HepG2 (cell line): ENCODE measurements around the gene PCNA. TPM values are rescaled to one million over a fixed set of nuclear protein-coding genes. Genes with fewer than 3 reads are reported as not detected.

Experiments
- ADNP ChIP-seq: sonication (generic); formaldehyde crosslinking; IDR thresholded peaks from 2 replicates; pipeline ENCODE4 v1.4.0; 2020; ENCODE audit warnings: missing genetic modification reagents
- PATZ1 ChIP-seq: sonication (generic); formaldehyde crosslinking; IDR thresholded peaks from 2 replicates; pipeline ENCODE4 v1.4.0; 2020; ENCODE audit warnings: missing genetic modification reagents
- PAWR ChIP-seq: sonication (generic); formaldehyde crosslinking; IDR thresholded peaks from 2 replicates; pipeline ENCODE4 v1.4.0; 2020; ENCODE audit warnings: missing genetic modification reagents, mild to moderate bottlenecking, borderline replicate concordance
- PHB2 ChIP-seq: fragments of 450-650 bp; IDR thresholded peaks from 2 replicates; pipeline ENCODE4 v1.6.1; 2018; ENCODE audit not compliant: partially characterized antibody
- POLR2AphosphoS5 ChIP-seq: IDR thresholded peaks from 2 replicates; pipeline ENCODE4 v1.6.1; 2012; ENCODE audit warnings: low read depth, low read length
- SALL2 ChIP-seq: sonication (generic); formaldehyde crosslinking; IDR thresholded peaks from 2 replicates; pipeline ENCODE4 v1.8.1; 2023; ENCODE audit warnings: mild to moderate bottlenecking, missing genetic modification reagents, inconsistent platforms
- THAP9 ChIP-seq: sonication (generic); formaldehyde crosslinking; IDR thresholded peaks from 2 replicates; pipeline ENCODE4; 2020; ENCODE audit warnings: missing genetic modification reagents, mild to moderate bottlenecking, borderline replicate concordance
- TMF1 ChIP-seq: sonication (generic); formaldehyde crosslinking; IDR thresholded peaks from 2 replicates; pipeline ENCODE4 v1.8.1; 2022; ENCODE audit warnings: low read depth, missing genetic modification reagents
- ZBTB20 ChIP-seq: sonication (generic); formaldehyde crosslinking; IDR thresholded peaks from 2 replicates; pipeline ENCODE4 v1.8.1; 2023; ENCODE audit warnings: missing genetic modification reagents, low read depth, mild to moderate bottlenecking, borderline replicate concordance
- ZNF256 ChIP-seq: sonication (generic); formaldehyde crosslinking; conservative IDR thresholded peaks from 2 replicates; pipeline ENCODE4 v1.4.0; 2020; ENCODE audit warnings: missing genetic modification reagents
- ZNF468 ChIP-seq: sonication (generic); formaldehyde crosslinking; IDR thresholded peaks from 2 replicates; pipeline ENCODE4 v1.8.0; 2022; ENCODE audit warnings: mild to moderate bottlenecking, moderate library complexity, missing genetic modification reagents
- ZNF775 ChIP-seq: sonication (generic); formaldehyde crosslinking; IDR thresholded peaks from 2 replicates; pipeline ENCODE4 v1.4.0; 2020; ENCODE audit warnings: missing genetic modification reagents, mild to moderate bottlenecking, moderate library complexity, borderline replicate concordance
- ZNF883 ChIP-seq: sonication (generic); formaldehyde crosslinking; IDR thresholded peaks from 2 replicates; pipeline ENCODE4 v1.5.1; 2020; ENCODE audit warnings: mild to moderate bottlenecking, missing genetic modification reagents; ENCODE audit errors: not compliant biosample characterization
- polyA plus RNA-seq, 8 experiments: library from polyadenylated mRNA; depleted of rRNA in 3 of 8; stranded (reverse) in 7 of 8; unstranded in 1 of 8; fragments of >200 nt; fragmentation: Illumina TruSeq in 4 of 8; extraction: Trizol in 4 of 8; gene quantifications; 2 replicates each; pipeline versions ENCODE4 v1.2.1 to v1.2.3, GENCODE V29; 2011 to 2016; ENCODE audit warnings: low read depth in 4 of 8, missing spikeins in 1 of 8, mixed read lengths in 1 of 8; ENCODE audit not compliant: insufficient read depth in 1 of 8
- total RNA-seq, 5 experiments: library from RNA; depleted of rRNA; stranded (reverse); fragments of >200 nt; fragmentation: Illumina TruSeq; extraction: Trizol; gene quantifications; 2 replicates each; pipeline ENCODE4 v1.2.3, GENCODE V29; 2016; ENCODE audit warnings: low read depth in 1 of 5
- TF ChIP-seq, protein P1 (sequence below): sonication (generic); formaldehyde crosslinking; IDR thresholded peaks from one replicate; pipeline ENCODE4 v1.5.1; 2020; ENCODE audit warnings: mild to moderate bottlenecking, missing genetic modification reagents; ENCODE audit errors: not compliant biosample characterization
- TF ChIP-seq, protein P2 (sequence below): sonication (generic); formaldehyde crosslinking; IDR thresholded peaks from 2 replicates; pipeline ENCODE4 v1.4.0; 2020; ENCODE audit warnings: mild to moderate bottlenecking, missing genetic modification reagents

Gene PCNA
- total and polyA plus RNA-seq, 2 of the 13 experiments (the other 11 are each of a cell fraction or from before 2014, with no cell fraction given), result 229 to 655 TPM

GRCh38 chr20:5127859-5128424 lies 8.2 kb upstream of the PCNA start (continued):
- TF ChIP-seq, protein P1, sequence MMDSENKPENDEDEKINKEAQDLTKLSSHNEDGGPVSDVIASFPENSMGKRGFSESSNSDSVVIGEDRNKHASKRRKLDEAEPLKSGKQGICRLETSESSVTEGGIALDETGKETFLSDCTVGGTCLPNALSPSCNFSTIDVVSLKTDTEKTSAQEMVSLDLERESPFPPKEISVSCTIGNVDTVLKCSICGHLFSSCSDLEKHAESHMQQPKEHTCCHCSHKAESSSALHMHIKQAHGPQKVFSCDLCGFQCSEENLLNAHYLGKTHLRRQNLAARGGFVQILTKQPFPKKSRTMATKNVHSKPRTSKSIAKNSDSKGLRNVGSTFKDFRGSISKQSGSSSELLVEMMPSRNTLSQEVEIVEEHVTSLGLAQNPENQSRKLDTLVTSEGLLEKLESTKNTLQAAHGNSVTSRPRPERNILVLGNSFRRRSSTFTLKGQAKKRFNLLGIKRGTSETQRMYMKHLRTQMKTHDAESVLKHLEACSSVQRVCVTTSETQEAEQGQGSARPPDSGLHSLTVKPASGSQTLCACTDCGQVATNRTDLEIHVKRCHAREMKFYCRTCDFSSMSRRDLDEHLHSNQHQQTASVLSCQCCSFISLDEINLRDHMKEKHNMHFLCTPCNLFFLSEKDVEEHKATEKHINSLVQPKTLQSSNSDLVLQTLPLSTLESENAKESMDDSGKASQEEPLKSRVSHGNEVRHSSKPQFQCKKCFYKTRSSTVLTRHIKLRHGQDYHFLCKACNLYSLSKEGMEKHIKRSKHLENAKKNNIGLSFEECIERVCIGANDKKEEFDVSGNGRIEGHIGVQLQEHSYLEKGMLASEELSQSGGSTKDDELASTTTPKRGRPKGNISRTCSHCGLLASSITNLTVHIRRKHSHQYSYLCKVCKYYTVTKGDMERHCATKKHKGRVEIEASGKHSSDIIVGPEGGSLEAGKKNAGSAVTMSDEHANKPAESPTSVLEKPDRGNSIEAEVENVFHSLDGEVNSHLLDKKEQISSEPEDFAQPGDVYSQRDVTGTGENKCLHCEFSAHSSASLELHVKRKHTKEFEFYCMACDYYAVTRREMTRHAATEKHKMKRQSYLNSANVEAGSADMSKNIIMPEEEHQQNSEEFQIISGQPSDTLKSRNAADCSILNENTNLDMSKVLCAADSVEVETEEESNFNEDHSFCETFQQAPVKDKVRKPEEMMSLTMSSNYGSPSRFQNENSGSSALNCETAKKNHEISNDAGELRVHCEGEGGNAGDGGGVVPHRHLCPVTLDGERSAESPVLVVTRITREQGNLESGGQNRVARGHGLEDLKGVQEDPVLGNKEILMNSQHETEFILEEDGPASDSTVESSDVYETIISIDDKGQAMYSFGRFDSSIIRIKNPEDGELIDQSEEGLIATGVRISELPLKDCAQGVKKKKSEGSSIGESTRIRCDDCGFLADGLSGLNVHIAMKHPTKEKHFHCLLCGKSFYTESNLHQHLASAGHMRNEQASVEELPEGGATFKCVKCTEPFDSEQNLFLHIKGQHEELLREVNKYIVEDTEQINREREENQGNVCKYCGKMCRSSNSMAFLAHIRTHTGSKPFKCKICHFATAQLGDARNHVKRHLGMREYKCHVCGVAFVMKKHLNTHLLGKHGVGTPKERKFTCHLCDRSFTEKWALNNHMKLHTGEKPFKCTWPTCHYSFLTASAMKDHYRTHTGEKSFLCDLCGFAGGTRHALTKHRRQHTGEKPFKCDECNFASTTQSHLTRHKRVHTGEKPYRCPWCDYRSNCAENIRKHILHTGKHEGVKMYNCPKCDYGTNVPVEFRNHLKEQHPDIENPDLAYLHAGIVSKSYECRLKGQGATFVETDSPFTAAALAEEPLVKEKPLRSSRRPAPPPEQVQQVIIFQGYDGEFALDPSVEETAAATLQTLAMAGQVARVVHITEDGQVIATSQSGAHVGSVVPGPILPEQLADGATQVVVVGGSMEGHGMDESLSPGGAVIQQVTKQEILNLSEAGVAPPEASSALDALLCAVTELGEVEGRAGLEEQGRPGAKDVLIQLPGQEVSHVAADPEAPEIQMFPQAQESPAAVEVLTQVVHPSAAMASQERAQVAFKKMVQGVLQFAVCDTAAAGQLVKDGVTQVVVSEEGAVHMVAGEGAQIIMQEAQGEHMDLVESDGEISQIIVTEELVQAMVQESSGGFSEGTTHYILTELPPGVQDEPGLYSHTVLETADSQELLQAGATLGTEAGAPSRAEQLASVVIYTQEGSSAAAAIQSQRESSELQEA (CRISPR knock-in tag), result no peak
- TF ChIP-seq POLR2AphosphoS5 (0 out of 2 replicates have a peak, but pooled peaks have one; percentile 2), TMF1 (no peak), ZNF775 (CRISPR knock-in tag) (no peak), PATZ1 (no peak), SALL2 (peak; percentile 39; the same call in 1 of the 2 replicates), ZNF468 (CRISPR knock-in tag) (no peak), ZBTB20 (CRISPR knock-in tag) (no peak), THAP9 (CRISPR knock-in tag) (no peak), PHB2 (no peak), ADNP (CRISPR knock-in tag) (no peak), ZNF256 (CRISPR knock-in tag) (no peak), ZNF883 (CRISPR knock-in tag) (no peak), PAWR (CRISPR knock-in tag) (no peak)
- TF ChIP-seq, protein P2, sequence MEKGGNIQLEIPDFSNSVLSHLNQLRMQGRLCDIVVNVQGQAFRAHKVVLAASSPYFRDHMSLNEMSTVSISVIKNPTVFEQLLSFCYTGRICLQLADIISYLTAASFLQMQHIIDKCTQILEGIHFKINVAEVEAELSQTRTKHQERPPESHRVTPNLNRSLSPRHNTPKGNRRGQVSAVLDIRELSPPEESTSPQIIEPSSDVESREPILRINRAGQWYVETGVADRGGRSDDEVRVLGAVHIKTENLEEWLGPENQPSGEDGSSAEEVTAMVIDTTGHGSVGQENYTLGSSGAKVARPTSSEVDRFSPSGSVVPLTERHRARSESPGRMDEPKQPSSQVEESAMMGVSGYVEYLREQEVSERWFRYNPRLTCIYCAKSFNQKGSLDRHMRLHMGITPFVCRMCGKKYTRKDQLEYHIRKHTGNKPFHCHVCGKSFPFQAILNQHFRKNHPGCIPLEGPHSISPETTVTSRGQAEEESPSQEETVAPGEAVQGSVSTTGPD (CRISPR knock-in tag), result no peak
